GM19023 (cell line): ENCODE data around the gene SLC16A13.
"Not testable (repeated sequence)": the region's sequence is repeated elsewhere in the genome, so short reads cannot be mapped to it uniquely, and the experiment has no call there.

Experiments used
- ATAC-seq: cut with Tn5 transposase; IDR thresholded peaks from one replicate; pipeline ENCODE4 v1.9.1; 2021; ENCODE audit warnings: mild to moderate bottlenecking, moderate library complexity; ENCODE audit not compliant: unreplicated experiment

The SLC16A13 gene

GRCh38 chr17:7060165-7060891 lies 24.5 kb downstream of the SLC16A13 start:
- no peak for ATAC-seq

GRCh38 chr17:7063518-7064094 lies 27.8 kb downstream of the SLC16A13 start:
- no peak for ATAC-seq

GRCh38 chr17:7064261-7064660 lies 28.4 kb downstream of the SLC16A13 start:
- ATAC-seq: no peak

- ATAC-seq: no peak
Measured at GRCh38 chr17:7067198-7067597, 31.4 kb downstream of the SLC16A13 start.

GRCh38 chr17:7068268-7068667 lies 32.5 kb downstream of the SLC16A13 start:
- no peak for ATAC-seq

GRCh38 chr17:7070712-7071111 lies 34.9 kb downstream of the SLC16A13 start:
- ATAC-seq: no peak

- no peak for ATAC-seq
Measured at GRCh38 chr17:7072406-7072805, 36.6 kb downstream of the SLC16A13 start.

- no peak for ATAC-seq
Measured at GRCh38 chr17:7074931-7075330, 39.1 kb downstream of the SLC16A13 start.

- no peak for ATAC-seq
Measured at GRCh38 chr17:7077911-7078546, 42.2 kb downstream of the SLC16A13 start.

GRCh38 chr17:7078711-7079110 lies 42.9 kb downstream of the SLC16A13 start:
- no peak for ATAC-seq

- ATAC-seq: no peak
Measured at GRCh38 chr17:7079581-7080455, 44.0 kb downstream of the SLC16A13 start, which contains the start of gene CLEC10A. Gene CLEC10A, minus strand, starts transcription at chr17:7080251. Its CDS starts 1,439 bp downstream, at chr17:7078812.

GRCh38 chr17:7080456-7081041 lies 44.7 kb downstream of the SLC16A13 start:
- no peak for ATAC-seq

- ATAC-seq: no peak
Measured at GRCh38 chr17:7081341-7082062, 45.7 kb downstream of the SLC16A13 start.

- ATAC-seq: no peak
Measured at GRCh38 chr17:7083592-7083991, 47.8 kb downstream of the SLC16A13 start.

GRCh38 chr17:7084088-7084487 lies 48.3 kb downstream of the SLC16A13 start:
- ATAC-seq: no peak

- ATAC-seq: not testable (repeated sequence)
Measured at GRCh38 chr17:7088442-7088841, 52.6 kb downstream of the SLC16A13 start.

GRCh38 chr17:7089570-7089969 lies 53.8 kb downstream of the SLC16A13 start:
- ATAC-seq: not testable (repeated sequence)
